IPS-18a (cell line): ENCODE data around the gene SORCS2.

Experiments used
- H3K27ac ChIP-seq: one replicate; pipeline ENCODE4 v1.5.1; 2013; ENCODE audit warnings: low read length
- H3K27me3 ChIP-seq: one replicate; pipeline ENCODE4 v1.6.1; 2013; ENCODE audit warnings: mild to moderate bottlenecking, low read length; ENCODE audit not compliant: control insufficient read depth, insufficient read depth
- H3K36me3 ChIP-seq: one replicate; pipeline ENCODE4 v1.6.1; 2013; ENCODE audit warnings: low read depth, low read length; ENCODE audit not compliant: control insufficient read depth
- H3K4me1 ChIP-seq: one replicate; pipeline ENCODE4 v1.6.1; 2013; ENCODE audit warnings: low read depth, low read length; ENCODE audit not compliant: control insufficient read depth
- H3K4me3 ChIP-seq: one replicate; pipeline ENCODE4 v1.5.1; 2013; ENCODE audit warnings: low read length
- H3K9ac ChIP-seq: one replicate; pipeline ENCODE4 v1.6.1; 2013; ENCODE audit warnings: mild to moderate bottlenecking, low read length, moderate library complexity
- H3K9me3 ChIP-seq: one replicate; pipeline ENCODE4 v1.6.1; 2013; ENCODE audit warnings: low read depth, low read length; ENCODE audit not compliant: control insufficient read depth

SORCS2 gene

DNA sequence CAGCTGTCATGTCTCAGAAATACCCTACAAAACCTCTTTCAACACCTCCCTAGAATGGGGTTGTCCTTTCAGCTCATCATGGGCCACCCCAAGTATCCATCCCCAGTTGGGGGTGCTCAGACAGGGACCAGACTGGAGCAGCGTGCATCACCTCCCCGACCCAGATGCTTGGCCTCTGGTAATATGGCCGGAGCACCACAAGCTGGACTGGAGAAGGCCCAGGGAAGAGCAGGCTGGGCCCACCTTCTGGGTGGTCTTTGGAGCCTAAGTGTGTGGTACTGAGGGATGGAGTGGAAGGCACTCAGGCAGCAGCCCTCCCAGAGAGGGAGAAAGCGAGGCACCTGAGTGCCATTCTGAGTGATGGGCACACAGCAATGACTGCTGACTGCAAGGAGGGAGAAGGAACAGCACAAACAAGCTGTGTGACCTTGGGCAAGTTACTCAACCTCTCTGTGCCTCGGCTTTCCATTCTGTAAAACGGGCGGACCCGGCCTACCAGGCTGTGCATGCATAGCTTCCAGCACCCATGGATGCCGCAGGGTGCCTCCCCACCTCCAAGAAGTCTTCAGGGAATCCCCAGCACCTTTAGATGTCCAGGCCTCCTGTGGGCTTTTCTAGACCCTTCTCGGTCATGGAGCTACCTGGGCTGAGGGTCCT is 519.1 kb downstream of the SORCS2 start:
- no peaks in the 10 kb centered on the region for H3K9me3 ChIP-seq
- no peaks in the 10 kb centered on the region for H3K36me3 ChIP-seq
- H3K4me3 ChIP-seq: no peak overlapping the region
- H3K4me1 ChIP-seq: no peaks in the 10 kb centered on the region
- no peak overlapping the region for H3K9ac ChIP-seq
- no peak overlapping the region for H3K27ac ChIP-seq
- no peaks in the 10 kb centered on the region for H3K27me3 ChIP-seq

DNA sequence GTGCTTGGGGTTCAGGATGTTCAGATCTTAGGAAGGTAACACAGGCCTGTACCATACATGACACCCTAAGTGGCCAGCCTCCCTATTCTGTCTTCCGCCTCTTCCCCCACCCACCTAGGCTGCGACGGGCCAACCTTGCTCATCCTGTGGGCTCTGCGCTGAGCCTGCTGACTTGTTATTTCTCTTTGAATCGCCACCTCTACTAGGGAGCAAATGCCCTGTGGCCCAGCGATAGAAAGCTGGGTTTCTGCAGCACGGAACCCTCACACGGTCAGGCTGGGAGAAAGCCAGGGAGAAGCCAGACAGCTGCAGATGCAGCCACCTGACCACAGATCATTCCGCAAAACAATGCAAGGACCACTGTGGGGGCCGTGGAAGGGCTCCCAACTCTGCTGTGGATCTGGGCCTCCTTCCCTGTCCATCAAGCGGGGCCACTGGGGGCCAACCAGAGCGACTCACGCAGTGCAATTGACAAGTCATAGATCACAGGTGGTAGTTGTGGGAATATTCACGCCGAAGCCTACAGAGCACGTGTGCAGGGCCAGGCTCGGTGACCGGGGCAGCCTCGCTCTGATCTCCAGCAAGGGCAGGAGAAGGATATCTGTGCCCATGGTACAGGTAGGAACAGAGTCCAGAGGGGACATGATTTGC is 519.8 kb downstream of the SORCS2 start:
- Histone ChIP-seq H3K4me3 (no peak overlapping the region), H3K9ac (no peak overlapping the region), H3K4me1 (no peaks in the 10 kb centered on the region), H3K27ac (no peak overlapping the region), H3K36me3 (no peaks in the 10 kb centered on the region), H3K27me3 (no peaks in the 10 kb centered on the region), H3K9me3 (no peaks in the 10 kb centered on the region)

DNA sequence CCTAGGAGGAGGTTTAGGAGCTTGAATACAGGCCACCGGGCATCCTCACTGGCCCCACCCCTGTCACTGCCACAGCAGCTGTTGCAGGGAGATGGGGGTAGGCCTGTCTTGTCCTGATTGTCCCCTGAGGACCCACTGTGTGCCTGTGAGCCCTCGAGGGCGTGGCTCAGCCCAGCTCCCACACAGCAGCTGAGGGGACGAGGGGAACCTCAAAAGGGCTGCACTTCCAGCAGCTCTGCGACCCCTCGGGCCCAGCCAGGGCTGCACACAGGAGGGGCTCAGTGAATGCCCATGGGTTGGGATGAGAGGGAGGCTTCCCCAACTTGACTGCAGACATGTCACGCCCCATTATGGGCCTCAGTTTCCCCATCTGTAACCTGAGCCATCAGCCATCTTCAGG is 521.4 kb downstream of the SORCS2 start:
- Histone ChIP-seq H3K27me3 (peaks cover 5% of the 10 kb centered on the region), H3K9ac (no peak overlapping the region), H3K9me3 (no peaks in the 10 kb centered on the region), H3K36me3 (no peaks in the 10 kb centered on the region), H3K27ac (no peak overlapping the region), H3K4me1 (peaks cover 3% of the 10 kb centered on the region), H3K4me3 (no peak overlapping the region)

DNA sequence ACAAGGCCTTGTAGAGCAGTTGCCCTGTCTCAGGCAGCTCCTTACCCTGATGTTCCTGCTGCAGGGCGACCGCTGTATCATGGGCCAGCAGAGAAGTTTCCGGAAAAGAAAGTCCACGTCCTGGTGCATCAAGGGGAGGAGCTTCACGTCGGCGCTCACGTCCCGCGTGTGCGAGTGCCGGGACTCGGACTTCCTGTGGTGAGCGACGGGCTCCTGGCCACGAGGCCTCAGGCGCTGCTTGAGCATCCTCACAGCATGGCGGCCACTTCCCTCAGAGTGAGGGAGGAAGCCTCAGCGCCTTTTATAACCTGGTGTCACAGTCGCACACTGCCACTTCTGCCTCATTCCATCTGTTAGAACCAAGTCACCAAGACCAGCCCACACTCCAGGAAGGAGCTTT is 521.8 kb downstream of the SORCS2 start:
- H3K36me3 ChIP-seq: no peaks in the 10 kb centered on the region
- H3K4me3 ChIP-seq: no peak overlapping the region
- no peaks in the 10 kb centered on the region for H3K9me3 ChIP-seq
- no peak overlapping the region for H3K9ac ChIP-seq
- H3K27ac ChIP-seq: no peak overlapping the region
- peaks cover 3% of the 10 kb centered on the region for H3K4me1 ChIP-seq
- H3K27me3 ChIP-seq: peaks cover 9% of the 10 kb centered on the region

DNA sequence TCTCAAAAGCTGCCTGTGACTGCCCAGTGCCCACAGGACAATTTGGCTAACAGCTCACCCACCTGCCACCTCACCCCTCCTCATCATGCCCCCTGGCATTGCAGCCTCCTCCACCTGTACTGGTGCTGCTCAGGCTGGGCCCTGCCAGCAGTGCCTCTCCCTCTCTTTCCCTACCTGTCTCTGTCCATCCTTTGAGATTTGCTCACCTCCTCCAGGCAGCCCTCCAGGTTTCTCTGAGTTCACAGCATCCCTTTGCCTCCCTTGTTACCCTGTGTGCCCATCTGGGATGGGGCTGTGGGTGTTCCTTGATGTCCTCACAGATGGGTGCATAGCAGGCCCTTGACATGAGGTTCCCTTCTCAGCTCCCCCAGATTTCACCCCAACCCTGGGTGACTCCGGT is 522.4 kb downstream of the SORCS2 start:
- peaks cover 3% of the 10 kb centered on the region for H3K4me1 ChIP-seq
- no peaks in the 10 kb centered on the region for H3K9me3 ChIP-seq

DNA sequence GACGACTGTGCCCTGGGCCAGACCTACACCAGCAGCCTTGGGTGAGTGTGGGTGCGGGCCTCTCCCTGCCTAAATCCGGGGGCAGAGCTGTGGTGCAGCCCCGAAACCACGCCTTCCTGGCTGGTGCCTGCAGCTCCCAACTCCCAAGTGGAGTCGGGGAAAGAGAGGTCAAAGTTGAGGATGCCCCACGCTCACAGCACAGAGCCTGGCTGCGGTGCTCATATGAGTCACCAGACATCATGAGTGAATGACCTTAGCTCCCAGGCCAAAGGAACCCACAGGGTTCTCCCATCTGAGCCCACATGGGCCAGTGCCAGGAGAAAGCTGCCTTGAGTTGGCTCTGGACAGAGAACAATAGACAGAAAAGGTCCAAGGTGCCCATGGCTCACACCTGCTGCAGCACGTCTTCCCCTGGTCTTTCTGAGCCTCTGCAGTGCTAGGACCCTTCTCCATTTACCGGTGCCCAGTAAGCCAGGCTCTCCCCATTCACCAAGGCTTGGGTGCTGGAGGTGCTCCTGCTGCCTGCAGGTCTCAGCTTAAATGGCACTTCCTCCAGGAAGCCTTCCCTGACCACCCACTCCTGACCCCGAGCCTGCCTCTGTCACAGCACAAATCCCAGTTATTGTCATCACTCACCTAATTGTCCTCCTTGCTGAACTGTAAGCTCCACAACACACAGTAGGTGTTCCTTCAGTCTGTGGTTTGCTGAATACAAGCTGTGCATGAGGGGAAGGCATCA is 523.1 kb downstream of the SORCS2 start:
- Histone ChIP-seq H3K9me3 (no peaks in the 10 kb centered on the region), H3K9ac (no peak overlapping the region), H3K4me3 (no peak overlapping the region), H3K4me1 (peaks cover 3% of the 10 kb centered on the region), H3K27ac (no peak overlapping the region), H3K27me3 (peaks cover 15% of the 10 kb centered on the region), H3K36me3 (no peaks in the 10 kb centered on the region)

More for the DNA sequence above, 522.4 kb downstream of the SORCS2 start:
- Histone ChIP-seq H3K36me3 (no peaks in the 10 kb centered on the region), H3K27me3 (peaks cover 12% of the 10 kb centered on the region), H3K9ac (no peak overlapping the region), H3K4me3 (no peak overlapping the region), H3K27ac (no peak overlapping the region)

DNA sequence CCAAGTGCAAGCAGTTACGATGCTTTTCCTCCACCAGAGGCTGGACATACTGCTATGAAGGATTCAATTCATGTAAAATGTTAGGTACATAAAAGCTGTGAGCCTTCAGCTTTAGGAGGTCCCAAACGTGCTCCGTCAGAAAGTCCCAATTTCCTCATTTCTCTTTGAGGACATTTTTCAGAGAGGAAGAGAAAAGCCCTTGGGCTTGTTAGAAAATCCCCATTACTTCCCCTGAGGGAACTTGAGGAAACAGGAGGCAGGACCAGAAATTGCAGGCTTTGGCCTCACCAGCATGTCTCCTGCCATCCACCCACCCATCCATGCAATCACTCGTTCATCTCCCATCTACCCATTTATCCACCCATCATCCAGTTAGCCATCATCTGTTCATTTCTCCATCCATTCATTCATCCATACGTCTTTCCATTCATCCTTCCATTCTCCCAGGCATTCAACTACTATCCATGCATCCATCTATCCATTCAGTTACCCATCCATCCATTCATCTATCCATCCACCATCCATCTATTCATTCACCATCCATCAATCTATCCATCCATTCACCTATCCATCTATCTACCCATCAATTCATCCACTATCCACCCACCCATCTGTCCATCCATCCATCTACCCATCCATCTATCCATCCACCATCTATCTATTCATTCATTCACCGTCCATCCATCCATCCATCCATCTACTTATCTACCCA is 523.8 kb downstream of the SORCS2 start:
- Histone ChIP-seq H3K27ac (no peak overlapping the region), H3K4me3 (no peak overlapping the region), H3K27me3 (peaks cover 19% of the 10 kb centered on the region), H3K36me3 (no peaks in the 10 kb centered on the region), H3K9ac (no peak overlapping the region), H3K4me1 (peaks cover 3% of the 10 kb centered on the region), H3K9me3 (no peaks in the 10 kb centered on the region)

DNA sequence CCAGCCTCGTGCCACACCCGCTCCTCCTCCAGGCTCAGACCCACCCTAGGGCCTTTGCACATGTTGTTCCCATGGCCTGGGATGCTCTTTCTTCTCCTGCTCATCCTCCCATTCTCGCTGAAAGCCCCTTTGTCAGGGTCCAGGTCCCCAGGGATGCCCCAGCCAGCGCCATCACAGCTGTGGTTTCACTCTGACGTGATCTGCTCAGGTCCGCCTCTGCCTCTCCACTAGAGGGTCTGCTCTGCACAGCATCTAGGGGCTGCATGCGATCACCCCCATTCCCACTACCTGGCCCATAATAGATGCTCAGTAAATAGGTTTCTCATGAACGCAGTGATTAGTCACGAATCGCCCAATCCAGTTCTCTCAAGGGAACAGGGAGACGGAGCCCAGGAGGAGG is 524.8 kb downstream of the SORCS2 start:
- Histone ChIP-seq H3K4me3 (no peak overlapping the region), H3K9ac (no peak overlapping the region), H3K4me1 (peaks cover 3% of the 10 kb centered on the region), H3K27me3 (peaks cover 19% of the 10 kb centered on the region), H3K27ac (no peak overlapping the region), H3K9me3 (no peaks in the 10 kb centered on the region), H3K36me3 (no peaks in the 10 kb centered on the region)

DNA sequence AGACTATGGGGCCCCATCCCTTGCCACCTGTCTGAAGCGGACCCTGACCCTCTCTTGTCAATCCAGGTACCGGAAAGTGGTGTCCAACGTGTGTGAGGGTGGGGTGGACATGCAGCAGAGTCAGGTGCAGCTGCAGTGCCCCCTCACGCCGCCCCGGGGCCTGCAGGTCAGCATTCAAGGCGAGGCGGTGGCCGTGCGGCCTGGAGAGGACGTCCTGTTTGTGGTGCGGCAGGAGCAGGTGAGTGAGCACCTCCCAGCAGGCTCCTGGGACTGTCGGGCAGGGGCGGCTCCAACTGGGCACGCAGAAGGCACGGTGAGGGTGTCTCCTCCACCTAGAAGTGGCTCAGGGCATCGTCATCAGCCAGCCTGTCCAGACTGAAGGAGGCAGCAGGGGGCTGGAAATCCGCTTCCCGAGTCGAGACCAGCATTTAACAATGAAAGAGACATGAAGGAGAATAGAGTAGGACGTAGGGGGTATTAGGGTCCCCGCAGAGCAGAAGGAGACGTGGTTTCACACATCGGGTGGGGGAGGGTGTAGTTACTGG is 525.7 kb downstream of the SORCS2 start:
- Histone ChIP-seq H3K9ac (no peak overlapping the region), H3K9me3 (no peaks in the 10 kb centered on the region), H3K27me3 (peaks cover 19% of the 10 kb centered on the region), H3K27ac (no peak overlapping the region), H3K36me3 (no peaks in the 10 kb centered on the region), H3K4me3 (no peak overlapping the region), H3K4me1 (peaks cover 3% of the 10 kb centered on the region)

DNA sequence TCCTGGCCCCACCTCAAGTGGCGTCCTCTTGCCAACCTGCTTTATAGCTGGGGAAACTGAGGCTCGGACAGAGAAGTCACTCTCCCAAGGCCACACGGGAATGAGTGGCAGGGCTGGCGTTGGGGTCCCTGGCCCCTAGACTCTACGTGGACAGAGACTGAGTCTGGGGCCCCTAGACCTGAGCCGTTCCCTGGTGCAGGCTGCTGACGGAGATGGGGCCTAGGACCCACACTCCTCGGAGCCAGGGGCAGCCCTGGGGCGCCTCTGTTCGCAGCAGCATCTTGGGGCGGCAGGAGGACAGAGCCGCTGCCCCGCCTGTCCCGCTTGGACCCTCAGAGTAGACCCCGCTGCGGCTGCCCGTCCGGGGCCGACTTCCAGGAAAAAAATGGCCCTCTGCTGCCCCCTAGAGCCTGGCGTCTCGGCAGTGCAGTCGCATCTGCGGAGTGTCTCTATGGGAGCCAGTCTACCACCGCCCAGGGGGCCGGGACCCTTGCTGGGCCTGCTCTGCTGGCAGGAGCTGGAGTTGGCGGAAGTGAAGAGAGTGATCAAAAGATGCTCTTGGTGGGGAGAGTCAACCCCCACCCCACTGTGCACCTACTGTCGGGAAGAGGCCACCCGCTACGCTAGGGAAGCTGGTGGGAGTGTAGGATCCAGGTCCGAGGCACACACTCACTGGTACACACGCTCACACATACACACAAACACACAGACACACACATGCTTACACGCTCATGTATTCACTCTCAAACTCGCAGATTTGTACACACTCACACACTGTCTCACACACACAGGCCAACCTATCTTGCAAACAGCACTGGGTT is 527.2 kb downstream of the SORCS2 start:
- Histone ChIP-seq H3K4me3 (no peak overlapping the region), H3K27ac (no peak overlapping the region)

More for the DNA sequence above, 527.2 kb downstream of the SORCS2 start:
- H3K9ac ChIP-seq: no peak overlapping the region
- H3K9me3 ChIP-seq: no peaks in the 10 kb centered on the region
- no peaks in the 10 kb centered on the region for H3K36me3 ChIP-seq
- peaks cover 3% of the 10 kb centered on the region for H3K4me1 ChIP-seq
- peaks cover 19% of the 10 kb centered on the region for H3K27me3 ChIP-seq
